GM11168 (cell line): ENCODE results near the gene SLC25A23.

Experiments used
- in situ Hi-C: fragments of 300-500 bp; cut with MboI; formaldehyde crosslinking; loops from one replicate; pipeline ENCODE4 v1.12.0; 2022; ENCODE audit warnings: low sequenced_read_pairs; ENCODE audit not compliant: unreplicated experiment

SLC25A23 gene

DNA sequence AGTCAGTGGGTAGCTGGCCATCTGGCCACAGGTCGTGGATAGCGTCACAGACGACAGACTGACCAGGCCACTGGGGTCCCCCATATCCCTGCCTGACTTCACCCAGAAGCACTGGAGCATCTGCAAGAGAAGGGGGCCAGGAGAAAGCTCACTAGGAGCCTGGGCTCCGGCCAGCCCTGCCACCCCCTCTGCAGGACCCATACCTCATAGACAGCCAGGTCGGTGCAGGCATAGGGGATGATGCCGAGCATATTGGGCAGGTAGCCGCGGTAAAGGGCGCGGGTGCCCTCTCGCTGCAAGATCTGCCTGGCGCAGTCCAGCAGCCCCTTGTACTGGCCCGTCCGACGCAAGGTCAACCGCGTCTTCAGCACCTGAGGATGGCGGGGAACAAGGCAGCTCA is 32.5 kb downstream of the SLC25A23 start:
- in situ Hi-C loops, result no loop called here

DNA sequence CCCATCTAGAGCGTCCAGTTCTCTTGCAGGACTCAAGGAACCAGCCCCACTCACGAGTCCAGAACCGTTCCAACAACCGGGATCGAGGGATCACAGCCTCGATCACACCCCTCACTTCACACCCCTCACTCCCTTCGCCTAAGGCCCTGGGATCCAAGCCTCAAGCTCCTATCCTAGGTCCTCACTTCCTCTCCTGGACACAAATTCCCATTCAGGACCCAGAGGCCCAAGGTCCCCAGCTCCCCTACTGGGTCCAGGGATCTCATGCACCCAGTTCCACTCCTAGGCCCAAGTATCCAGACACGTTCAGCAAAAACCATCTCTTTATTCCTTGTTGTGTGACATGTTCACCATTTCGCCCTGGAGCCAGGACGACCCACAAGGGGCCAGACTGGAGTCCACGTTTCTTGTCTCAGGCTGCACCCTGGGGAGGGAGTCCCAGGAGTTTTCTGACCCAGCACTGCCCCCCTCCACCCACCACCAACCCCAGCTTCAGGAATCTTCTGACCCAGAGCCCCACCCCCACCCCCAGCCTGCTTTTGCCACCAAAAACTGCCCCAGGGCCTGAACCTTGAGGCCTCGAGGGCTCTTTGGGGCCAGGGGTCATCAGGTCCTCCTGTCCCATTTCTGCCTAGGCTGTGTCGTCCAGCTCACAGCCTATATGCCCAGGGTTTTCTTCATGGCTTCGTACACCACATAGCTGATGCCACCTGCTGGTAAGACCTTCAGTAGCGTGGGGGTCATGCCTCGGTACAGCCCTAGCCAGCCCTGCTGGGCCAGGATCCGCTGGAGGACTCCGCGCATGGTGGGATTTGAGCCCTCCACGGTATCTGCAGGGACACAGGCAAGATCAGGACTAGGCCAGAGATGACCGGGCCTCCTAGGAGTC is 33.6 kb downstream of the SLC25A23 start:
- in situ Hi-C loops, result no loop called here

GRCh38 chr19:6424939-6425731 is 34.5 kb downstream of the SLC25A23 start:
- in situ Hi-C loops, result no loop called here

GRCh38 chr19:6424195-6424938 is 35.2 kb downstream of the SLC25A23 start, which contains the start of gene KHSRP:
KHSRP (minus strand) TSS chr19:6424811; CDS start chr19:6424701, 110 bp downstream.
- in situ Hi-C loops, result no loop called here

DNA sequence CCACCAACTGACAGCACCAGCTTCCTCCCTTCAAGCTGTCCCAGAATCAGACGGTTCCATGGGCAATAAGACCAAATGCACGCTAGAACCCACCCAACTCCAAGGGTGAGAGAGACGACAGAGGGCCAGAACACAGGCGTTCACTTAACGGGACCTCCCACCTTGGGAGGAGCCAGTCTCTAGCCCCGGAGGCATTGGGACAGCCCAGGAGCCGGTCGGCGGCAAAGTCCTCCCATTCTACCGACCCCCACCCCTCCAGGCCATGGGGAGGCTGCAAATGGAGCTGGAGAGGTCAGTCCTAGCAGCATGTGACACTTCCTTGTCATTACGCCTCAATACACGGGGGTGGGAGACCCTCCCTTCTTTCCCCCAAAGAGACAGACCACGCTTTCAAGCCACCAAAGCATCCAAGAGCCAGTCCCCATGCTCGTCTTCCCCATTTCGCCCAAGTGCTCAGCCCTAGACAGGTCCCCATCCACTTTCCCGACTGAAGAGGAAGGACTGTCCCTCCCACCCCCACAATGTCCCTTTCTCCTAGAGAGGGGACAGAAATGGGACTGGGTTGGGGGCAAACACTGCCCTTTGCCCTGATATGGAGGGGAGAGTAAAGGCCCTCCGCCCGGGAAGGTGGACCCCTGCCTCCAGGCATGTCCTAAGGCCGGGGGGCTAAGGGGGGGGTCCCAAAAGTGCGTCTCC is 35.9 kb downstream of the SLC25A23 start:
- in situ Hi-C loops, result no loop called here

GRCh38 chr19:6421075-6422014 is 38.2 kb downstream of the SLC25A23 start:
- in situ Hi-C loops, result no loop called here

GRCh38 chr19:6418562-6418932 is 41.0 kb downstream of the SLC25A23 start:
- in situ Hi-C loops, result no loop called here

GRCh38 chr19:6417713-6418561 is 41.7 kb downstream of the SLC25A23 start:
- in situ Hi-C loops, result no loop called here

GRCh38 chr19:6416658-6417405 is 42.8 kb downstream of the SLC25A23 start:
- in situ Hi-C loops, result no loop called here

GRCh38 chr19:6415591-6416190 is 43.9 kb downstream of the SLC25A23 start:
- in situ Hi-C loops, result no loop called here

GRCh38 chr19:6414793-6415590 is 44.6 kb downstream of the SLC25A23 start:
- in situ Hi-C loops, result no loop called here

- in situ Hi-C loops, result no loop called here
Measured at GRCh38 chr19:6413721-6414643, 45.6 kb downstream of the SLC25A23 start.

- in situ Hi-C loops, result no loop called here
Measured at GRCh38 chr19:6413291-6413690, 46.3 kb downstream of the SLC25A23 start.

- in situ Hi-C loops, result no loop called here
Measured at GRCh38 chr19:6412447-6413091, 47.0 kb downstream of the SLC25A23 start.

- in situ Hi-C loops, result no loop called here
Measured at GRCh38 chr19:6412061-6412446, 47.5 kb downstream of the SLC25A23 start.
